IPS-18a (cell line): ENCODE measurements around the gene LAIR1.

Experiments
- H3K27ac ChIP-seq: one replicate; pipeline ENCODE4 v1.5.1; 2013; ENCODE audit warnings: low read length
- H3K27me3 ChIP-seq: one replicate; pipeline ENCODE4 v1.6.1; 2013; ENCODE audit warnings: mild to moderate bottlenecking, low read length; ENCODE audit not compliant: control insufficient read depth, insufficient read depth
- H3K36me3 ChIP-seq: one replicate; pipeline ENCODE4 v1.6.1; 2013; ENCODE audit warnings: low read depth, low read length; ENCODE audit not compliant: control insufficient read depth
- H3K4me1 ChIP-seq: one replicate; pipeline ENCODE4 v1.6.1; 2013; ENCODE audit warnings: low read depth, low read length; ENCODE audit not compliant: control insufficient read depth
- H3K4me3 ChIP-seq: one replicate; pipeline ENCODE4 v1.5.1; 2013; ENCODE audit warnings: low read length
- H3K9ac ChIP-seq: one replicate; pipeline ENCODE4 v1.6.1; 2013; ENCODE audit warnings: mild to moderate bottlenecking, low read length, moderate library complexity
- H3K9me3 ChIP-seq: one replicate; pipeline ENCODE4 v1.6.1; 2013; ENCODE audit warnings: low read depth, low read length; ENCODE audit not compliant: control insufficient read depth

The LAIR1 gene

GRCh38 chr19:54311486-54311885 lies 53.2 kb downstream of the LAIR1 start:
- H3K4me1 ChIP-seq, result no peaks in the 10 kb centered on the region
- no peak overlapping the region for H3K27ac ChIP-seq
- H3K4me3 ChIP-seq, result no peak overlapping the region
- H3K9ac ChIP-seq, result no peak overlapping the region
- H3K9me3 ChIP-seq, result no peaks in the 10 kb centered on the region
- no peaks in the 10 kb centered on the region for H3K36me3 ChIP-seq
- H3K27me3 ChIP-seq, result no peaks in the 10 kb centered on the region

DNA sequence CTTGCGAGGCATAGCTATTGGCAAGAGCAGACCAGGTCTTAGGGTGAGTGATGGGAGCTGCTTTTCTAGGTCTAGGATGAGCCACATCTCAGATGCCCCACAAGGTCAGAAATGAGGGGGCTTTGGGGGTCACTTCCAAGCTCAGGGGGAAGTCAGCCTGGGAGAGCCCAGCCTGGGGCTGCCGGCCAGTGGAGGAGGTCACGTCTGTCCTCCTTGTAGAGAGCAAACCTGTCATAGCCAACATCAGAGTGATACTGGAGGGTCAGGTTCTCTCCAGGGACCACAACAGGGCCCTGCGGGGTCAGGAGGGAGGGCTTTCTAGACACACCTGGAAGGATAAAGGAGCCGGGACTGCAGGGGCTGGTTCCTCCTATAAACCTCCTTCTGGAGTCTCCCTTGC lies 54.2 kb downstream of the LAIR1 start:
- Histone ChIP-seq H3K27me3 (no peaks in the 10 kb centered on the region), H3K9ac (no peak overlapping the region), H3K36me3 (no peaks in the 10 kb centered on the region), H3K4me3 (no peak overlapping the region), H3K4me1 (no peaks in the 10 kb centered on the region), H3K27ac (no peak overlapping the region), H3K9me3 (no peaks in the 10 kb centered on the region)

- Histone ChIP-seq H3K27ac (no peak overlapping the region), H3K27me3 (no peaks in the 10 kb centered on the region), H3K36me3 (no peaks in the 10 kb centered on the region), H3K9me3 (no peaks in the 10 kb centered on the region), H3K4me1 (no peaks in the 10 kb centered on the region), H3K9ac (no peak overlapping the region), H3K4me3 (no peak overlapping the region)
These were observed 54.9 kb downstream of the LAIR1 start for GRCh38 chr19:54309811-54310210.

DNA sequence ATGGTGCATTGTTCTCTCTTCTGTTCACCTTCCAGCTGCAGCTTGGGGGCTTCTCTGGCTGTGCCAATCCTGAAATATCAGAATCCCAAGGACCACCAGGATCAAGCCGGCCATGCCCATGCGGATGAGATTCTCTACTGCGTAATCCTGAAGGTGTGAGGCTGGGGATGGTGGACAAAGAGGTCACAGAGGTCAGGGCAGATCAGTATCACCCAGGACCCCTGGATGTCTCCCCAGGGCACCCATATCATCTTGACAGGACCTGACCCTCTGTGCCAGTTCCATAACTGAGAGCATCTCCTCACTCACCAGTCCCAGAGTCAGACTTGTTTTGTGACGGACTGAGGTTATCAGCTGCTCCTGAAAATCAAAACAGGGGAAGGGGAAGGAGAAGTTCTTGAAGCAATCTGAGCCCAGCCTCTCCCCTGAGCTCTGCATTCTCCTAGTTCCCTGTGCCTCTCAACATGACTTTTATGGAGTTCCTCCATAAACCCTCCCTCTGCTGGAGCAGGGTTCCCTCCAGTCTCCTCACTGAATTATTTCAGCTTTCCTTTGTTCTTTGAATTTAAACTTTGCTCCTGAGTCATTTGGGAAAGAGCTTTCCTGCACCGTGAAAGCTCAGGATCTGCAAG lies 57.2 kb downstream of the LAIR1 start:
- Histone ChIP-seq H3K4me1 (no peaks in the 10 kb centered on the region), H3K27ac (no peak overlapping the region), H3K36me3 (no peaks in the 10 kb centered on the region), H3K4me3 (no peak overlapping the region), H3K9ac (no peak overlapping the region), H3K27me3 (no peaks in the 10 kb centered on the region), H3K9me3 (no peaks in the 10 kb centered on the region)

- peaks cover 12% of the 10 kb centered on the region for H3K27me3 ChIP-seq
- no peak overlapping the region for H3K4me3 ChIP-seq
- H3K27ac ChIP-seq, result no peak overlapping the region
- no peaks in the 10 kb centered on the region for H3K9me3 ChIP-seq
- H3K9ac ChIP-seq, result no peak overlapping the region
- no peaks in the 10 kb centered on the region for H3K36me3 ChIP-seq
- no peaks in the 10 kb centered on the region for H3K4me1 ChIP-seq
These were observed 59.6 kb downstream of the LAIR1 start for GRCh38 chr19:54305141-54305540.

DNA sequence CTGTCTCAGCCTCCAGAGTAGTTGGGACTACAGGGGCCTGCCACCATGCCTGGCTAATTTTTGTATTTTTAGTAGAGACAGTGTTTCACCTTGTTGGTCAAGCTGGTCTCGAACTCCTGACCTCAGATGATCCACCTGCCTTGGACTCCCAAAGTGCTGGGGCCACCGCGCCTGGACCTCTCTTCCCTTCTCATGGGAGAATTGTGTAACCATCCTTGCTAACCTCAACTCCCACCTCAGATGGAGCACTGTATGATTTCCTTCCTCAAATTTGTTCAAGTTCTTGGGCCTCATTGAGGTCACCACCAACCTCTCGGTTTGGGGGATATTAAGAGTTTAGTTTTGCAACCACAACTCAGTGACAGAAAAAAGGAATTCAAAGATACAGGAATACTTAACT lies 62.5 kb downstream of the LAIR1 start:
- H3K9ac ChIP-seq, result no peak overlapping the region
- no peak overlapping the region for H3K4me3 ChIP-seq
- H3K27me3 ChIP-seq, result peaks cover 16% of the 10 kb centered on the region
- no peaks in the 10 kb centered on the region for H3K9me3 ChIP-seq
- no peaks in the 10 kb centered on the region for H3K36me3 ChIP-seq
- H3K27ac ChIP-seq, result no peak overlapping the region
- H3K4me1 ChIP-seq, result no peaks in the 10 kb centered on the region
